Mesenchymal stem cell (in vitro differentiated cells and primary cell): Measurements from ENCODE around the gene TRIP12.

Source experiments
- DNase-seq: peaks from one replicate; pipeline ENCODE4 v3.0.0-alpha.2; 2013
- H2AFZ ChIP-seq: one replicate; pipeline ENCODE4 v1.6.1; 2013; ENCODE audit warnings: low read depth, mild to moderate bottlenecking, control low read depth, inconsistent platforms, low read length, moderate library complexity
- H2AK5ac ChIP-seq: 2 replicates; pipeline ENCODE4 v1.6.1; 2013; ENCODE audit warnings: low read length, moderate library complexity, mild to moderate bottlenecking, inconsistent platforms; ENCODE audit not compliant: severe bottlenecking
- H2BK120ac ChIP-seq: one replicate; pipeline ENCODE4 v1.6.1; 2013; ENCODE audit warnings: low read depth, mild to moderate bottlenecking, inconsistent platforms, low read length, moderate library complexity
- H2BK12ac ChIP-seq, 2 experiments: one replicate each; pipeline ENCODE4 v1.6.1; 2013; ENCODE audit warnings: inconsistent platforms in 2 of 2, low read length in 2 of 2, mild to moderate bottlenecking in 2 of 2, moderate library complexity in 2 of 2, control low read depth in 1 of 2
- H2BK15ac ChIP-seq: one replicate; pipeline ENCODE4 v1.6.1; 2013; ENCODE audit warnings: mild to moderate bottlenecking, low read depth, inconsistent platforms; ENCODE audit not compliant: poor library complexity, severe bottlenecking
- H2BK5ac ChIP-seq: 2 replicates; pipeline ENCODE4 v1.6.1; 2013; ENCODE audit warnings: low read depth, mild to moderate bottlenecking, low read length, control low read depth, inconsistent platforms; ENCODE audit not compliant: poor library complexity, severe bottlenecking
- H3K14ac ChIP-seq, 2 experiments: one replicate each; pipeline ENCODE4 v1.6.1; 2013; ENCODE audit warnings: inconsistent platforms in 2 of 2, low read length in 2 of 2, control low read depth in 1 of 2, mild to moderate bottlenecking in 1 of 2, moderate library complexity in 1 of 2
- H3K18ac ChIP-seq, 2 experiments: one replicate each; pipeline ENCODE4 v1.6.1; 2013; ENCODE audit warnings: inconsistent platforms in 2 of 2, low read length in 2 of 2, control low read depth in 1 of 2, low read depth in 1 of 2, mild to moderate bottlenecking in 1 of 2
- H3K23ac ChIP-seq, 2 experiments: one replicate each; pipeline ENCODE4 v1.6.1; 2013; ENCODE audit warnings: inconsistent platforms in 2 of 2, low read length in 2 of 2, mild to moderate bottlenecking in 2 of 2, moderate library complexity in 2 of 2, control low read depth in 1 of 2
- H3K27ac ChIP-seq: 2 replicates; pipeline ENCODE4 v1.5.1; 2013; ENCODE audit warnings: mild to moderate bottlenecking, moderate library complexity, low read length, control low read depth, inconsistent platforms; ENCODE audit not compliant: poor library complexity, severe bottlenecking
- H3K27me3 ChIP-seq, 2 experiments: 2 replicates each; pipeline versions ENCODE4 v1.6.1 to v1.7.0; 2013; ENCODE audit warnings: low read length in 2 of 2, mild to moderate bottlenecking in 2 of 2, moderate library complexity in 2 of 2, control low read depth in 1 of 2, inconsistent platforms in 1 of 2; ENCODE audit not compliant: control insufficient read depth in 1 of 2, insufficient read depth in 1 of 2
- H3K36me3 ChIP-seq, 2 experiments: 2 replicates each; pipeline versions ENCODE4 v1.6.1 to v1.7.0; 2013; ENCODE audit warnings: low read length in 2 of 2, control low read depth in 1 of 2, inconsistent platforms in 1 of 2, low read depth in 1 of 2, mild to moderate bottlenecking in 1 of 2; ENCODE audit not compliant: insufficient read depth in 2 of 2, control insufficient read depth in 1 of 2
- H3K4ac ChIP-seq, 2 experiments: one replicate each; pipeline ENCODE4 v1.6.1; 2013; ENCODE audit warnings: inconsistent platforms in 2 of 2, low read length in 2 of 2, mild to moderate bottlenecking in 2 of 2, moderate library complexity in 2 of 2, control low read depth in 1 of 2, low read depth in 1 of 2
- H3K4me1 ChIP-seq: 2 replicates; pipeline ENCODE4 v1.6.1; 2013; ENCODE audit warnings: low read depth, low read length, control low read depth; ENCODE audit not compliant: control insufficient read depth, insufficient read depth
- H3K4me2 ChIP-seq: 2 replicates; pipeline ENCODE4 v1.6.1; 2013; ENCODE audit warnings: low read length, mild to moderate bottlenecking, inconsistent platforms; ENCODE audit not compliant: poor library complexity, severe bottlenecking
- H3K4me3 ChIP-seq, 2 experiments: 2 replicates each; pipeline versions ENCODE4 v1.5.1 to v1.7.0; 2013; ENCODE audit warnings: low read length in 2 of 2, mild to moderate bottlenecking in 2 of 2, control low read depth in 1 of 2, low read depth in 1 of 2; ENCODE audit not compliant: insufficient read depth in 1 of 2
- H3K79me1 ChIP-seq: replicated peaks from 2 replicates; pipeline ENCODE4 v1.6.1; 2013; ENCODE audit warnings: mild to moderate bottlenecking, control low read depth, low read length, inconsistent platforms; ENCODE audit not compliant: poor library complexity, severe bottlenecking
- H3K9ac ChIP-seq: 2 replicates; pipeline ENCODE4 v1.7.0; 2013; ENCODE audit warnings: mild to moderate bottlenecking, low read length, moderate library complexity
- H3K9me3 ChIP-seq: 2 replicates; pipeline ENCODE4 v1.7.0; 2013; ENCODE audit warnings: mild to moderate bottlenecking, low read length; ENCODE audit not compliant: control insufficient read depth
- H4K8ac ChIP-seq: one replicate; pipeline ENCODE4 v1.6.1; 2013; ENCODE audit warnings: inconsistent platforms, mild to moderate bottlenecking, low read length, moderate library complexity
- H4K91ac ChIP-seq: one replicate; pipeline ENCODE4 v1.6.1; 2013; ENCODE audit warnings: mild to moderate bottlenecking, low read length, inconsistent platforms
- WGBS: methylation state at CpG from one replicate; pipeline ENCODE4 v1.1.7; 2013; ENCODE audit warnings: mixed read lengths; 5-methylcytosine and 5-hydroxymethylcytosine counted together

The TRIP12 gene

DNA sequence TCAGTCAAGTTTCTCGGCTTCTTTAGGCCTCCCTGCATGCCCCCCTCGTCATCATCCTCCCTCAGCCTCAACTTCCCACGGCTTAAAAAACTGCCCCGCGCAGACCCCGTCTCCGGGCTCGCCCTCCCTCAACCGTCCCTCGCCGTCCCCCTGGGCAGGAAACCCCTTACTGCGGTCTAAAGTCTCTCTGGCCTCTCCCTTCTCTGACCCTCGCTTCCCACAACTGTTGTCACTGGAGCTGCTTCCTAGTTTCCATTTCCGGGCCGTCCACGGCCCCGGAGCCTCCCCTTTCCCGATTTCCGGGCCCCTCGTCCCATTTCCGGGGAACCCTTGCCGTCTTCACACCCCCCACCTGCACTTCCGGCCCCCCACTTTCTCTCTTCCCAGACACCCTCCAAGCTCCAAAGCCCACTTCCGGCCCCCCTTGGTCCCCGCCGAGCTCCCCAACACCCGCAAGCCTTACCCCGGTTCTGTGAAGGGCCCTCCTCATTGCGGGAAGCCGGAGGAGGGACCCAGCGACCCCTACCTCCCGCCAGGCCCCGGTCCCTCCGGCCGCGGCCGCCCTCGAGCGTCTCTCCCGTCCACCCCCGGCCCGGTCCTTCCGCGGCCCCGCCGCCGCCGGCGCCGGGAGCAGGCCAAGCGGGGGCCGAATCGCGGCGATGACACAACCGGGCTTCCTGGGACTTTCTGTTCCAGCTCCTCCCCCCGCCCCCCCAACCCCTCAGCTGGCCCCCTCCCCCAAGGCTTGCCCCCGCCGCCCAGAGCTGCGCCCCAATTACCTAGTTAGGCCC, 513 bp downstream of the TRIP12 start:
- 2% methylated on average over 30 of the region's 60 CpGs for WGBS
- DNase-seq: peak; percentile 81
- peak overlapping the region; percentile 99 for H2BK120ac ChIP-seq

GRCh38 chr2:229920011-229920641, 1.7 kb downstream of the TRIP12 start:
- peak; percentile 43 for DNase-seq
- Histone ChIP-seq H3K79me1 (peaks cover 1% of the 10 kb centered on the region), H2BK15ac (no peak overlapping the region), H2AK5ac (no peak overlapping the region), H3K4me1 (peaks cover 5% of the 10 kb centered on the region), H3K14ac (no peak overlapping the region), H2BK12ac (no peak overlapping the region), H4K91ac (no peak overlapping the region), H3K9me3 (no peaks in the 10 kb centered on the region), H3K4me2 (peak overlapping the region; percentile 81), H3K27me3 (no peaks in the 10 kb centered on the region), H3K18ac (no peak overlapping the region), H3K36me3 (peaks cover 7 to 28% of the 10 kb centered on the region in 2 experiments), H3K4me3 (peak overlapping the region; percentile 43 to 97), H3K27ac (peak overlapping the region; percentile 92), H3K4ac (no peak overlapping the region), H2BK120ac (no peak overlapping the region), H3K9ac (peak overlapping the region; percentile 97), H3K23ac (no peak overlapping the region), H2AFZ (no peak overlapping the region), H4K8ac (no peak overlapping the region), H2BK5ac (no peak overlapping the region)
- 11% methylated on average over 17 of the region's 20 CpGs for WGBS

More for the DNA sequence above, 513 bp downstream of the TRIP12 start:
- Histone ChIP-seq H3K27ac (peak overlapping the region; percentile 99), H3K4me3 (peak overlapping the region; percentile 93 to 97), H3K4me2 (peak overlapping the region; percentile 81), H3K14ac (peak overlapping the region in 1 of 2 experiments; percentile 20), H2BK5ac (peak overlapping the region; percentile 96), H2BK15ac (no peak overlapping the region), H3K23ac (no peak overlapping the region), H3K18ac (peak overlapping the region; percentile 95 to 98), H3K36me3 (peaks cover 6 to 21% of the 10 kb centered on the region in 2 experiments), H4K8ac (peak overlapping the region; percentile 93), H3K27me3 (no peaks in the 10 kb centered on the region), H3K9me3 (no peaks in the 10 kb centered on the region), H2BK12ac (no peak overlapping the region), H3K4me1 (peaks cover 3% of the 10 kb centered on the region), H4K91ac (peak overlapping the region; percentile 85), H3K4ac (peak overlapping the region; percentile 91 to 97), H3K79me1 (peaks cover 3% of the 10 kb centered on the region), H2AK5ac (no peak overlapping the region), H2AFZ (peak overlapping the region; percentile 14), H3K9ac (peak overlapping the region; percentile 97)

- Histone ChIP-seq H3K9me3 (no peaks in the 10 kb centered on the region), H3K27ac (no peak overlapping the region), H3K14ac (no peak overlapping the region), H2AFZ (no peak overlapping the region), H4K91ac (no peak overlapping the region), H3K9ac (no peak overlapping the region), H3K27me3 (no peaks in the 10 kb centered on the region), H2BK120ac (no peak overlapping the region), H2BK15ac (no peak overlapping the region), H2BK5ac (no peak overlapping the region), H3K4me1 (peaks cover 8% of the 10 kb centered on the region), H3K18ac (no peak overlapping the region), H3K36me3 (peaks cover 9 to 43% of the 10 kb centered on the region in 2 experiments), H3K23ac (no peak overlapping the region), H3K4me3 (no peak overlapping the region), H3K79me1 (no peaks in the 10 kb centered on the region), H2AK5ac (no peak overlapping the region), H3K4ac (no peak overlapping the region), H2BK12ac (no peak overlapping the region), H4K8ac (no peak overlapping the region), H3K4me2 (no peak overlapping the region)
- 98% methylated on average over 4 of the region's 5 CpGs for WGBS
- no peak for DNase-seq
Observed at GRCh38 chr2:229917793-229918192, 4.0 kb downstream of the TRIP12 start.

DNA sequence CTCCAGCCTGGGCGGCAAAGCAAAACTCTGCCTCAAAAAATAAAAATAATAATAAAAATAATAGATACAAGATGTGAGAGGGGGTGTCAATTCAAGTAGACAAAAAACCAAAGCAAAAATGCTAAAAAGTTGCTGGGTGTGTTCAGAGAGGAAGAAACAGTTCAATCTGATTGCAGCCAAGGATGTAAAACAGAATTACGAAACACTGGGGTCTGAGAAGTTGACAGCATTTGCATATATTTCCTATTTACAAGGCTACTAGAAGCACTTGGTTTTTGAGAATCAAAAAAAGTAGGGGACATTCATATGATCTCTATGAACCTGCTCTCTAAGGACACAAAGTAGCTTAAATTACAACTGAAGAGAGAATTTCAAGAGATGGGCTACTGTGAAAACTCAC, 7.6 kb downstream of the TRIP12 start:
- H3K14ac ChIP-seq: no peak overlapping the region

More for the DNA sequence above, 7.6 kb downstream of the TRIP12 start:
- H3K36me3 ChIP-seq: peaks cover 14 to 43% of the 10 kb centered on the region in 2 experiments
- no peak overlapping the region for H2BK12ac ChIP-seq
- H3K79me1 ChIP-seq: peaks cover under 1% of the 10 kb centered on the region
- no peak overlapping the region for H2AFZ ChIP-seq
- H3K18ac ChIP-seq: no peak overlapping the region
- H3K9ac ChIP-seq: no peak overlapping the region
- no peak overlapping the region for H4K8ac ChIP-seq
- H3K27me3 ChIP-seq: no peaks in the 10 kb centered on the region
- no CpG with 5 or more reads among the region's 2 CpGs for WGBS
- H4K91ac ChIP-seq: no peak overlapping the region
- no peak overlapping the region for H2AK5ac ChIP-seq
- H3K4me1 ChIP-seq: peaks cover 11% of the 10 kb centered on the region
- no peak overlapping the region for H3K4ac ChIP-seq
- H3K23ac ChIP-seq: no peak overlapping the region
- H3K9me3 ChIP-seq: no peaks in the 10 kb centered on the region
- H3K4me3 ChIP-seq: no peak overlapping the region
- DNase-seq: no peak
- no peak overlapping the region for H2BK120ac ChIP-seq
- H3K27ac ChIP-seq: no peak overlapping the region
- H2BK15ac ChIP-seq: no peak overlapping the region
- no peak overlapping the region for H2BK5ac ChIP-seq
- H3K4me2 ChIP-seq: no peak overlapping the region
